Memory B cell (primary cell): ENCODE results near the gene RGPD3.
A peak's percentile ranks its signal among the peaks of the same experiment; 100 is the strongest.
"Not testable (repeated sequence)": the region's sequence is repeated elsewhere in the genome, so short reads cannot be mapped to it uniquely, and the experiment has no call there.

Experiments
- ATAC-seq: fragments of 150-1000 bp; cut with Tn5 transposase; 2 replicates; pipeline ENCODE4 v1.10.0; 2021; ENCODE audit warnings: low read depth, mild to moderate bottlenecking, moderate library complexity
- DNase-seq, 2 donors: peaks; one replicate each; pipeline ENCODE4 v3.0.0; 2022; ENCODE audit warnings: low spot score in 2 of 2
- H3K27ac Mint-ChIP-seq: one replicate; pipeline ENCODE4 v1.8.0; 2022; ENCODE audit warnings: mild to moderate bottlenecking, moderate library complexity, mixed read lengths
- H3K27me3 Mint-ChIP-seq: one replicate; pipeline ENCODE4 v1.8.0; 2022; ENCODE audit warnings: mixed read lengths
- H3K36me3 Mint-ChIP-seq: one replicate; pipeline ENCODE4 v1.8.0; 2022; ENCODE audit warnings: mild to moderate bottlenecking, mixed read lengths
- H3K4me1 Mint-ChIP-seq: one replicate; pipeline ENCODE4 v1.8.0; 2022; ENCODE audit warnings: mixed read lengths
- H3K4me3 Mint-ChIP-seq: one replicate; pipeline ENCODE4 v1.8.0; 2022; ENCODE audit warnings: mild to moderate bottlenecking, moderate library complexity, mixed read lengths
- H3K9me3 Mint-ChIP-seq: one replicate; pipeline ENCODE4 v1.8.0; 2022; ENCODE audit warnings: mixed read lengths

The RGPD3 gene

GRCh38 chr2:106500350-106500749, 32.1 kb upstream of the RGPD3 start:
- not testable (repeated sequence) for ATAC-seq, H3K4me3 Mint-ChIP-seq, H3K9me3 Mint-ChIP-seq, DNase-seq, H3K27me3 Mint-ChIP-seq, H3K27ac Mint-ChIP-seq, H3K4me1 Mint-ChIP-seq, H3K36me3 Mint-ChIP-seq

DNA sequence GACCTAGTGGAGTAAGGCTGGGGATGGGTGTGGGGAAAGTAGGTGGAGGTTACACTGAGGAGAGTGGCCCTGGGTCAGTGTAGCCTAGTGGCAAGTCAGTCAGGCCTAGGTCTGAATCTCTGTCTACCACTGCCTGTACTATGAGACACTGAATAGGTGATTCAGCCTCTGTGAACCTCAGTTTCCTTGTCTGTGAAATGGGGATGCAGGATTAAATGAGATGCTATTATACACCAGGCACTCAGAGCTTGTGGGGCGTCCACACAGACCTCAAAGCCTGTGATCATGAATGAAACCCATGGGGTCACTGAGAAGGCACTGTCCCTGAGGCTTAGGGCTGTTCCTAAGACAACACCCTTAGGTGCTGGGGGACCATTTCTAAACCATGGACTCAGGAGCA, 30.3 kb upstream of the RGPD3 start:
- not testable (repeated sequence) for H3K27me3 Mint-ChIP-seq, H3K4me1 Mint-ChIP-seq, ATAC-seq, H3K36me3 Mint-ChIP-seq, H3K9me3 Mint-ChIP-seq, DNase-seq, H3K27ac Mint-ChIP-seq, H3K4me3 Mint-ChIP-seq

GRCh38 chr2:106492913-106493312, 24.7 kb upstream of the RGPD3 start:
- H3K27ac Mint-ChIP-seq, ATAC-seq, H3K27me3 Mint-ChIP-seq: not testable (repeated sequence)

GRCh38 chr2:106492399-106492798, 24.2 kb upstream of the RGPD3 start:
- H3K4me1 Mint-ChIP-seq, H3K27me3 Mint-ChIP-seq, H3K9me3 Mint-ChIP-seq, H3K4me3 Mint-ChIP-seq, H3K27ac Mint-ChIP-seq, H3K36me3 Mint-ChIP-seq, ATAC-seq, DNase-seq: not testable (repeated sequence)

More at GRCh38 chr2:106492913-106493312, 24.7 kb upstream of the RGPD3 start:
- not testable (repeated sequence) for H3K4me1 Mint-ChIP-seq, H3K9me3 Mint-ChIP-seq, H3K36me3 Mint-ChIP-seq, DNase-seq, H3K4me3 Mint-ChIP-seq

- H3K4me3 Mint-ChIP-seq, H3K4me1 Mint-ChIP-seq, H3K27ac Mint-ChIP-seq, H3K36me3 Mint-ChIP-seq, ATAC-seq, DNase-seq, H3K9me3 Mint-ChIP-seq, H3K27me3 Mint-ChIP-seq: not testable (repeated sequence)
Observed at GRCh38 chr2:106489701-106490100, 21.5 kb upstream of the RGPD3 start.

DNA sequence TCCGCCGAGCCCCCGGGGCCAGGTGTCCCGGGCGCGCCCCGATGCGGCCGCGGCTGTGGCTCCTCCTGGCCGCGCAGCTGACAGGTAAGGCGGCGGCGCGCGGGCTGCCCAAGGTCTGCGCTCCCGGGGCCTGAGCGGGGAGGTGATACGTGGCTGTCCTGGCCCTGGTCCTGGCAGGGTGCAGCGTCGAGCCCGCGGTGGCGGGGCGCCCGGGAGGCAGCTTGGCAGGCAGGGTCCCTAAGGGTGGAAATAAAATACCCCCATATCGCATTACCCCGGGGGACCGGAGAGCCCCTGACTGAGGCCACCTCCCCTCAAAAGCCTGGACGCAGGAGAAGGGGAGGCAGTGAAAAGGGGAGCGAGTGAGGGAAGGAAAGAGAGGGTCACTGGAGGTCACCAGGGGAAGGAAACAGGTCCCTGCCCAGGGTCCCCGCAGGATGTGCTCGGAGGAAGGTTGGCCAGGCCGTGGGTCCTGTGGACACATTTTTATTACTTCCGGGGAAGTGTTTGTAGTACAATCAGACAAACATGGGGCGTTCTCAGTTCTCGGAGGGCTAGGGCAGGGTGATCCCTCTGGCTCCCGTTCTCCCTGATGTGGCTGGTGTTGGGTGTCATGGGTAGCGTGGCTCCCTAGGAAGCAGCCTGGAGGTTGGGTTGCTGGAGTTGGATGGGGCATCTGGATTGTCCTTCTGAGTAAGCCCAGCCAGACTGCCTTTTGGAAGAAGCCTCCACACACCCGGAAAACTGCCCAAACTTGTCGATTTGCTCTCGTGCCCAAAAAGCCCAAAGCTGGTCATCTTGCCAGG, 19.4 kb upstream of the RGPD3 start:
- not testable (repeated sequence) for DNase-seq, H3K27ac Mint-ChIP-seq, H3K36me3 Mint-ChIP-seq, ATAC-seq, H3K4me3 Mint-ChIP-seq, H3K9me3 Mint-ChIP-seq, H3K4me1 Mint-ChIP-seq, H3K27me3 Mint-ChIP-seq

GRCh38 chr2:106486551-106487385, 18.6 kb upstream of the RGPD3 start, which contains the start of gene CD8B2:
Gene CD8B2 (plus strand): TSS chr2:106487364. CDS start chr2:106487427, 63 bp downstream.
- not testable (repeated sequence) for H3K27me3 Mint-ChIP-seq, H3K4me1 Mint-ChIP-seq, H3K4me3 Mint-ChIP-seq, H3K9me3 Mint-ChIP-seq, H3K36me3 Mint-ChIP-seq, DNase-seq, H3K27ac Mint-ChIP-seq, ATAC-seq

- not testable (repeated sequence) for H3K36me3 Mint-ChIP-seq, H3K4me3 Mint-ChIP-seq, ATAC-seq, H3K27ac Mint-ChIP-seq, H3K4me1 Mint-ChIP-seq, H3K27me3 Mint-ChIP-seq, DNase-seq, H3K9me3 Mint-ChIP-seq
Observed at GRCh38 chr2:106479563-106479962, 11.3 kb upstream of the RGPD3 start.

DNA sequence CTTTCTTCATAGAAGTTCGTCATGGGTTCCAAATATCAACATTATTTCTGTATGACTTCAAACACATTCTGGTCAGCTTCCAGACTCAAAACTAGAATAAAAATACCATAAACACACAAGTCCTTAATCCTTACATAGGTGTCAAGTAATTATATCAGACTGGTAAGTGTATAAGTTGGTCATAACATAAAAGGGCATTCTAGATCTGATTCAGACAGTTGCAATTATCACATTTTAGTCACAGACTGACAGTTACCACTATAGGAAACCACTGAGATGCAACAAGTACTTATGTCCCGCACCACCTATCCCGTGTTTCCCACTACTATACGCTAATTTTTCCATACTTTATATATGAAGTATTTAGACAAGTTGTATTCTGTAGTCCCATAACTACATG, 9.4 kb upstream of the RGPD3 start:
- not testable (repeated sequence) for H3K9me3 Mint-ChIP-seq, H3K36me3 Mint-ChIP-seq, DNase-seq, ATAC-seq, H3K4me1 Mint-ChIP-seq, H3K27me3 Mint-ChIP-seq, H3K27ac Mint-ChIP-seq, H3K4me3 Mint-ChIP-seq

GRCh38 chr2:106470658-106471057, 2.4 kb upstream of the RGPD3 start:
- peak in 1 of 2 donors; percentile 16 for DNase-seq
- ATAC-seq, H3K36me3 Mint-ChIP-seq: not testable (repeated sequence)

GRCh38 chr2:106467516-106467915, 697 bp downstream of the RGPD3 start:
- H3K36me3 Mint-ChIP-seq, DNase-seq, H3K4me3 Mint-ChIP-seq, H3K27ac Mint-ChIP-seq, H3K27me3 Mint-ChIP-seq, ATAC-seq, H3K9me3 Mint-ChIP-seq, H3K4me1 Mint-ChIP-seq: not testable (repeated sequence)

More at GRCh38 chr2:106470658-106471057, 2.4 kb upstream of the RGPD3 start:
- not testable (repeated sequence) for H3K4me3 Mint-ChIP-seq, H3K4me1 Mint-ChIP-seq, H3K27me3 Mint-ChIP-seq, H3K27ac Mint-ChIP-seq, H3K9me3 Mint-ChIP-seq

DNA sequence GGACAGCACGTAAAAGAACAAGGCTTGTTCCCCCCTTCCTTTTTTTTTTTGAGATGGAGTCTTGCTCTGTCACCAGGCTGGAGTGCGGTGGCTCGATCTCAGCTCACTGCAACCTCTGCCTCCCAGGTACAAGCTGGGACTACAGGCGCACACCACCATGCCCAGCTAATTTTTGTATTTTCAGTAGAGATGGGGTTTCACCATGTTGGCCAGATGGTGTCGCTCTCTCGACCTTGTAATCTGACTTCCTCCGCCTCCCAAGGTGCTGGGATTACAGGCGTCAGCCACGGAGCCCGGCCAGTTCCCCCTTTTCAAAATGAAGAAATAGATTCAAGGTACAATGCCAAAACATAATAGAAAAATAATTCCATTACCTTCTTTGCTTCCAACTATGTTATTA, 6.3 kb downstream of the RGPD3 start:
- H3K27ac Mint-ChIP-seq, DNase-seq, H3K4me3 Mint-ChIP-seq, ATAC-seq, H3K36me3 Mint-ChIP-seq, H3K27me3 Mint-ChIP-seq, H3K9me3 Mint-ChIP-seq, H3K4me1 Mint-ChIP-seq: not testable (repeated sequence)

DNA sequence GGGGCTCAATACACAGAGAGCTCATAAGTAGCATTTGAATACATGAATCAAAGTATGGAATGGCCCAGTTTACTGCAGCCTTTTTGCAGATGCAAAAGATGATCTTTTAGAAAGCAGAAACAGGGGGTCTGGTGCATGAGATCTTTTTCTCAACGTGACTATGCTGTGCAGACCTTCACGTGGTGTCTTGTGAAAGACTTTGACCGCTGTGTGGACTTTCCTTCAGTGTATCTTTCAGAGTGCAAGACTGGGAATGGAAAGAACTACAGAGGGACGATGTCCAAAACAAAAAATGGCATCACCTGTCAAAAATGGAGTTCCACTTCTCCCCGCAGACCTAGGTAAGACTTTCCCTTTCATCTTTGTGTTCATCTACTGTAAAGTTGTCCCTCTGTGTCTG, 77.5 kb downstream of the RGPD3 start:
- H3K36me3 Mint-ChIP-seq, ATAC-seq, H3K27me3 Mint-ChIP-seq, H3K27ac Mint-ChIP-seq, H3K4me3 Mint-ChIP-seq, H3K9me3 Mint-ChIP-seq, DNase-seq, H3K4me1 Mint-ChIP-seq: not testable (repeated sequence)

DNA sequence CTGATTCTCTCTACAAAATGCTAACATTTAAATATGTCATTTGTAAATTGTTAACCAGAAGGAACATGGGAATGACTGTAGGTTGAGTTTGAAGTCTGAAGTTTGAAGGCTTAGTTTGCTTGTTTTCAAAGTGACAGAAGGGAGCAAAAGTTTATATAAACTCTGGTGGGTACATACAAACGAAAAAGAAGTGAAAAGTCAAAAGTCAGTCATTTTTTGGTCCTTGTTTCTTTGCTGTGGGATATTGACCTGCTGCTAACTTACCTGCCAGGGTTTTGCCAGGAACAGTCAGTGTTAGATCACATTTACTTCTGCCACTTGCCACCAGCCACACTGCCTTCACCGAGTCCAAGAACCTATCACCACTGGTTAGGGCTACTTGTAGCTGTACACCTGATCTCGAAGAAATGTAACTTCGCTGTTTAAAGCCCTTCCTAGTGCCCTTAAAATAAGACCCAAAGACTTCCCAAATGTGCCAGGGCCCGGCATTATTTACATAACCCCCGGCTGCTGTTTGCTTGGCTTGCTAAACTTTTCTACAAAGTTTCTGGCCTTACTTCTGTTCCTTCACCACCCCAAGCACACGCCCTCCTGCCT, 79.3 kb downstream of the RGPD3 start:
- not testable (repeated sequence) for H3K27ac Mint-ChIP-seq, H3K9me3 Mint-ChIP-seq, H3K4me3 Mint-ChIP-seq, H3K36me3 Mint-ChIP-seq, ATAC-seq, H3K4me1 Mint-ChIP-seq, DNase-seq, H3K27me3 Mint-ChIP-seq
